Mononuclear cell (primary cell): ENCODE data around the gene SEMA5A. TPM values are rescaled to one million over a fixed set of nuclear protein-coding genes. Genes with fewer than 3 reads are reported as not detected.

Experiments
- H3K27me3 ChIP-seq: 2 replicates; pipeline ENCODE4 v1.6.0; 2011; ENCODE audit warnings: low read length, control low read depth; ENCODE audit not compliant: insufficient read depth
- H3K4me1 ChIP-seq: 2 replicates; pipeline ENCODE4 v1.5.1; 2011; ENCODE audit warnings: mild to moderate bottlenecking, low read length, control low read depth; ENCODE audit not compliant: insufficient read depth
- H3K4me3 ChIP-seq: 2 replicates; pipeline ENCODE4 v1.5.1; 2011; ENCODE audit warnings: mild to moderate bottlenecking, low read length, moderate library complexity
- H3K9me3 ChIP-seq: 2 replicates; pipeline ENCODE4 v1.5.1; 2011; ENCODE audit warnings: low read depth, mild to moderate bottlenecking, control low read depth, low read length
- total RNA-seq: library from RNA; depleted of rRNA; stranded (reverse); fragments of >200 nt; gene quantifications from one replicate; pipeline ENCODE4 v1.2.3, GENCODE V29; 2012

SEMA5A gene
- total RNA-seq, 1 donor = 0.84 TPM

- no peaks in the 10 kb centered on the region for H3K4me1 ChIP-seq
- no peak overlapping the region for H3K4me3 ChIP-seq
- H3K27me3 ChIP-seq = no peaks in the 10 kb centered on the region
- H3K9me3 ChIP-seq = no peaks in the 10 kb centered on the region
These were observed 395.9 kb downstream of the SEMA5A start for GRCh38 chr5:9149988-9150387.

- H3K27me3 ChIP-seq = no peaks in the 10 kb centered on the region
- no peaks in the 10 kb centered on the region for H3K9me3 ChIP-seq
- H3K4me3 ChIP-seq = no peak overlapping the region
- no peaks in the 10 kb centered on the region for H3K4me1 ChIP-seq
These were observed 397.6 kb downstream of the SEMA5A start for GRCh38 chr5:9148242-9148641.

GRCh38 chr5:9140711-9141110, 405.2 kb downstream of the SEMA5A start:
- Histone ChIP-seq H3K9me3 (no peaks in the 10 kb centered on the region), H3K27me3 (no peaks in the 10 kb centered on the region), H3K4me3 (no peak overlapping the region), H3K4me1 (no peaks in the 10 kb centered on the region)

- Histone ChIP-seq H3K4me1 (no peaks in the 10 kb centered on the region), H3K27me3 (no peaks in the 10 kb centered on the region)
These were observed 405.7 kb downstream of the SEMA5A start for GRCh38 chr5:9140202-9140601.

GRCh38 chr5:9139344-9139743, 406.5 kb downstream of the SEMA5A start:
- H3K4me3 ChIP-seq = no peak overlapping the region
- H3K4me1 ChIP-seq = no peaks in the 10 kb centered on the region
- no peaks in the 10 kb centered on the region for H3K27me3 ChIP-seq
- no peaks in the 10 kb centered on the region for H3K9me3 ChIP-seq

More at GRCh38 chr5:9140202-9140601, 405.7 kb downstream of the SEMA5A start:
- Histone ChIP-seq H3K9me3 (no peaks in the 10 kb centered on the region), H3K4me3 (no peak overlapping the region)

GRCh38 chr5:9128136-9128535, 417.7 kb downstream of the SEMA5A start:
- H3K4me3 ChIP-seq = no peak overlapping the region
- H3K9me3 ChIP-seq = no peaks in the 10 kb centered on the region
- H3K4me1 ChIP-seq = no peaks in the 10 kb centered on the region
- no peaks in the 10 kb centered on the region for H3K27me3 ChIP-seq

GRCh38 chr5:9126490-9126889, 419.4 kb downstream of the SEMA5A start:
- H3K4me1 ChIP-seq = no peaks in the 10 kb centered on the region
- no peak overlapping the region for H3K4me3 ChIP-seq
- H3K27me3 ChIP-seq = no peaks in the 10 kb centered on the region
- no peaks in the 10 kb centered on the region for H3K9me3 ChIP-seq

GRCh38 chr5:9125852-9126251, 420.0 kb downstream of the SEMA5A start:
- H3K9me3 ChIP-seq = no peaks in the 10 kb centered on the region
- no peaks in the 10 kb centered on the region for H3K4me1 ChIP-seq
- no peaks in the 10 kb centered on the region for H3K27me3 ChIP-seq
- H3K4me3 ChIP-seq = no peak overlapping the region

GRCh38 chr5:9124838-9125237, 421.0 kb downstream of the SEMA5A start:
- Histone ChIP-seq H3K9me3 (no peaks in the 10 kb centered on the region), H3K4me3 (no peak overlapping the region), H3K27me3 (no peaks in the 10 kb centered on the region), H3K4me1 (no peaks in the 10 kb centered on the region)

- Histone ChIP-seq H3K4me3 (no peak overlapping the region), H3K9me3 (no peaks in the 10 kb centered on the region), H3K4me1 (no peaks in the 10 kb centered on the region), H3K27me3 (no peaks in the 10 kb centered on the region)
These were observed 421.8 kb downstream of the SEMA5A start for GRCh38 chr5:9124071-9124470.

- Histone ChIP-seq H3K4me1 (no peaks in the 10 kb centered on the region), H3K27me3 (no peaks in the 10 kb centered on the region), H3K4me3 (no peak overlapping the region), H3K9me3 (no peaks in the 10 kb centered on the region)
These were observed 423.3 kb downstream of the SEMA5A start for GRCh38 chr5:9122528-9122927.

GRCh38 chr5:9121597-9121996, 424.3 kb downstream of the SEMA5A start:
- no peaks in the 10 kb centered on the region for H3K4me1 ChIP-seq
- H3K9me3 ChIP-seq = no peaks in the 10 kb centered on the region
- H3K27me3 ChIP-seq = no peaks in the 10 kb centered on the region
- H3K4me3 ChIP-seq = no peak overlapping the region

- Histone ChIP-seq H3K4me3 (no peak overlapping the region), H3K27me3 (no peaks in the 10 kb centered on the region), H3K4me1 (no peaks in the 10 kb centered on the region), H3K9me3 (no peaks in the 10 kb centered on the region)
These were observed 427.0 kb downstream of the SEMA5A start for GRCh38 chr5:9118852-9119251.

- Histone ChIP-seq H3K27me3 (no peaks in the 10 kb centered on the region), H3K4me3 (no peak overlapping the region), H3K9me3 (no peaks in the 10 kb centered on the region), H3K4me1 (no peaks in the 10 kb centered on the region)
These were observed 430.8 kb downstream of the SEMA5A start for GRCh38 chr5:9115093-9115492.

GRCh38 chr5:9112520-9113291, 433.2 kb downstream of the SEMA5A start:
- Histone ChIP-seq H3K4me3 (no peak overlapping the region), H3K27me3 (no peaks in the 10 kb centered on the region), H3K4me1 (no peaks in the 10 kb centered on the region), H3K9me3 (no peaks in the 10 kb centered on the region)

GRCh38 chr5:9108162-9108561, 437.7 kb downstream of the SEMA5A start:
- no peaks in the 10 kb centered on the region for H3K4me1 ChIP-seq
- no peak overlapping the region for H3K4me3 ChIP-seq
- H3K27me3 ChIP-seq = no peaks in the 10 kb centered on the region

More at GRCh38 chr5:9108162-9108561, 437.7 kb downstream of the SEMA5A start:
- H3K9me3 ChIP-seq = no peaks in the 10 kb centered on the region
